GM21367 (cell line): Measurements from ENCODE around the gene DERA.
"Not testable (repeated sequence)": the region's sequence is repeated elsewhere in the genome, so short reads cannot be mapped to it uniquely, and the experiment has no call there.

Source experiments
- ATAC-seq: cut with Tn5 transposase; IDR thresholded peaks from one replicate; pipeline ENCODE4 v1.9.1; 2021; ENCODE audit not compliant: unreplicated experiment

Gene DERA

GRCh38 chr12:15997910-15998309 lies 86.8 kb downstream of the DERA start:
- no peak for ATAC-seq

GRCh38 chr12:16002880-16003279 lies 91.7 kb downstream of the DERA start:
- no peak for ATAC-seq

GRCh38 chr12:16003460-16003859 lies 92.3 kb downstream of the DERA start:
- no peak for ATAC-seq

GRCh38 chr12:16006752-16007151 lies 95.6 kb downstream of the DERA start:
- no peak for ATAC-seq

- ATAC-seq: no peak
These were observed 97.3 kb downstream of the DERA start for GRCh38 chr12:16008421-16008824.

GRCh38 chr12:16012117-16012516 lies 101.0 kb downstream of the DERA start:
- ATAC-seq: no peak

- ATAC-seq: not testable (repeated sequence)
These were observed 102.6 kb downstream of the DERA start for GRCh38 chr12:16013722-16014121.

- ATAC-seq: not testable (repeated sequence)
These were observed 103.3 kb downstream of the DERA start for GRCh38 chr12:16014394-16014793.

- ATAC-seq: no peak
These were observed 105.6 kb downstream of the DERA start for GRCh38 chr12:16016748-16017147.

GRCh38 chr12:16018306-16018705 lies 107.2 kb downstream of the DERA start:
- no peak for ATAC-seq

- ATAC-seq: no peak
These were observed 108.0 kb downstream of the DERA start for GRCh38 chr12:16019136-16019535.

- no peak for ATAC-seq
These were observed 108.9 kb downstream of the DERA start for GRCh38 chr12:16020031-16020430.

- ATAC-seq: no peak
These were observed 109.9 kb downstream of the DERA start for GRCh38 chr12:16021026-16021425.

GRCh38 chr12:16021676-16022075 lies 110.5 kb downstream of the DERA start:
- no peak for ATAC-seq

- ATAC-seq: no peak
These were observed 115.9 kb downstream of the DERA start for GRCh38 chr12:16027002-16027401.

GRCh38 chr12:16030744-16031143 lies 119.6 kb downstream of the DERA start:
- no peak for ATAC-seq

GRCh38 chr12:16034136-16034817 lies 123.1 kb downstream of the DERA start:
- ATAC-seq: no peak

- ATAC-seq: no peak
These were observed 124.9 kb downstream of the DERA start for GRCh38 chr12:16036073-16036472.

GRCh38 chr12:16037533-16037932 lies 126.4 kb downstream of the DERA start:
- no peak for ATAC-seq

- no peak for ATAC-seq
These were observed 132.3 kb downstream of the DERA start for GRCh38 chr12:16043480-16043879.

- no peak for ATAC-seq
These were observed 135.1 kb downstream of the DERA start for GRCh38 chr12:16046266-16046665.

GRCh38 chr12:16048511-16048910 lies 137.4 kb downstream of the DERA start:
- ATAC-seq: no peak

GRCh38 chr12:16056910-16057309 lies 145.8 kb downstream of the DERA start:
- ATAC-seq: no peak
